GM10248 (cell line): ENCODE data around the gene TGFBR3.
A peak's percentile ranks its signal among the peaks of the same experiment; 100 is the strongest.

Experiments used
- CTCF ChIA-PET: fragments of 300-600 bp; sonication (Branson Sonifier 250); formaldehyde crosslinking; extraction: SDS; loops from one replicate; lab custom pipeline; 2021; ENCODE audit warnings: antibody characterized with exemption; lab: Yijun Ruan, JAX
- POLR2A ChIA-PET: fragments of 350-650 bp; sonication (Branson Sonifier 250); formaldehyde crosslinking; extraction: SDS; loops from one replicate; lab custom pipeline; 2020; ENCODE audit warnings: antibody characterized with exemption; lab: Yijun Ruan, JAX
- DNase-seq: peaks from one replicate; pipeline ENCODE4 v3.0.0; 2012; ENCODE audit errors: extremely low spot score
- TF ChIP-seq, protein P1 (sequence below): IDR thresholded peaks from 2 replicates; pipeline ENCODE4 v1.5.1; 2012; ENCODE audit warnings: mild to moderate bottlenecking, low read depth; ENCODE audit errors: extremely low read depth, missing control alignments, control extremely low read depth

Gene TGFBR3

DNA sequence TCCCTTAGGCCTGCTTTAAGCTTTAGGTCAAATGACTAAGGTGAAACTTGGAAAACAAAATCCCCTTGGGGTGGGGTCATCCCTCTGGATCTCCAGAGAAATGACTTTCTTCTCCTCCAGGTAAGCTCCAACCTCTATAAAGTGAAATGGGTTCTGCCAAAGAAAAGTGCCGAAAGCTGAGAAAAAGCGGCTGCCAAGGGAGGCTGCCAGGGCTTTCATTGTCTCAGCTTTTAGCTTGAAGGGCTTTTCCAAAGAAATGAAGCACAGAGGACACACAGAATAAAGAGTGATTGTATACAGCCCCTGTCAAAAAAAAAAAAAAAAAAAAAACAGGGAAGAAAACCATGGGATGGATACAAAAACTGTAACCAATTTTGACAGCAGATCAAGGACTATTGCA lies 126.9 kb downstream of the TGFBR3 start:
- TF ChIP-seq, protein P1, sequence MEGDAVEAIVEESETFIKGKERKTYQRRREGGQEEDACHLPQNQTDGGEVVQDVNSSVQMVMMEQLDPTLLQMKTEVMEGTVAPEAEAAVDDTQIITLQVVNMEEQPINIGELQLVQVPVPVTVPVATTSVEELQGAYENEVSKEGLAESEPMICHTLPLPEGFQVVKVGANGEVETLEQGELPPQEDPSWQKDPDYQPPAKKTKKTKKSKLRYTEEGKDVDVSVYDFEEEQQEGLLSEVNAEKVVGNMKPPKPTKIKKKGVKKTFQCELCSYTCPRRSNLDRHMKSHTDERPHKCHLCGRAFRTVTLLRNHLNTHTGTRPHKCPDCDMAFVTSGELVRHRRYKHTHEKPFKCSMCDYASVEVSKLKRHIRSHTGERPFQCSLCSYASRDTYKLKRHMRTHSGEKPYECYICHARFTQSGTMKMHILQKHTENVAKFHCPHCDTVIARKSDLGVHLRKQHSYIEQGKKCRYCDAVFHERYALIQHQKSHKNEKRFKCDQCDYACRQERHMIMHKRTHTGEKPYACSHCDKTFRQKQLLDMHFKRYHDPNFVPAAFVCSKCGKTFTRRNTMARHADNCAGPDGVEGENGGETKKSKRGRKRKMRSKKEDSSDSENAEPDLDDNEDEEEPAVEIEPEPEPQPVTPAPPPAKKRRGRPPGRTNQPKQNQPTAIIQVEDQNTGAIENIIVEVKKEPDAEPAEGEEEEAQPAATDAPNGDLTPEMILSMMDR: no peak
- DNase-seq: no peak
- CTCF ChIA-PET: interaction anchor here (0.9 to 1.7 kb wide), 7 partner anchors 7 to 50 kb away, joined by 3 to 6 read pairs (median 4); no protein-coding TSS in a partner anchor
- POLR2A ChIA-PET: no interaction called here

DNA sequence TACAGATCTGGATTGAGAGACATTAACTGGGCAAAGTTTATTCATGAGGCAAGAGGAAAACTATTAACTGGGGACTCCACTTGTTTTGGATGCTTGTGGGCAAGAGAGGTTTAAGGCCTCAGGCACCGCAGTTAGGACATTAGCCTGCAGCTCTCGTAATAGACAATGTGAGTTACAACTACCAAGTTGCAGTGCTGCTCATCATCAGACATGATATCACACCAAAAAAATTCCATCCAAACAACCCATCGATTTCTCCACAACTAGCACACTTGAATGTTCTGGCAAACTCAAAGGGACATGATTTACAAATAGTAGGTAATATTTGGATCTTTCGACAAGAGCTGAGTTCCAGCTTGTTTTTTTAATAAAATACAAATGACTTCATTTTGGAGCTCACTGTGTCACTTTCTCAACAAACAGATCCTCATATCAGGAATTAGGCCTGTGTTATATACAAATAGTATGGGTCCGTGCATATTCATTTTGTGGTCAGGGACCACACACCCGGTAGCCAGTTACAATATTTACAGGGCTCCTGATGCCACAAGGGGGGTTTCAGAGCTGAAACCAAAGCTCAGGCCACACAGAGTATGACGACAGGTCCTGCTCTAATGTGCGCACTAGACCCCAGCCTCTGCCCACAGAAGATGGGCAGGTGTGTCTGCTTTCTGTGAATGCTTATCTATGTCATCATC lies 128.0 kb downstream of the TGFBR3 start:
- ChIA-PET POLR2A (no interaction called here), CTCF (interaction anchor here (0.8 to 1.7 kb wide), 6 partner anchors 9 to 160 kb away, joined by 3 to 5 read pairs (median 4); no protein-coding TSS in a partner anchor)
- no peak for DNase-seq
- TF ChIP-seq, protein P1: no peak

DNA sequence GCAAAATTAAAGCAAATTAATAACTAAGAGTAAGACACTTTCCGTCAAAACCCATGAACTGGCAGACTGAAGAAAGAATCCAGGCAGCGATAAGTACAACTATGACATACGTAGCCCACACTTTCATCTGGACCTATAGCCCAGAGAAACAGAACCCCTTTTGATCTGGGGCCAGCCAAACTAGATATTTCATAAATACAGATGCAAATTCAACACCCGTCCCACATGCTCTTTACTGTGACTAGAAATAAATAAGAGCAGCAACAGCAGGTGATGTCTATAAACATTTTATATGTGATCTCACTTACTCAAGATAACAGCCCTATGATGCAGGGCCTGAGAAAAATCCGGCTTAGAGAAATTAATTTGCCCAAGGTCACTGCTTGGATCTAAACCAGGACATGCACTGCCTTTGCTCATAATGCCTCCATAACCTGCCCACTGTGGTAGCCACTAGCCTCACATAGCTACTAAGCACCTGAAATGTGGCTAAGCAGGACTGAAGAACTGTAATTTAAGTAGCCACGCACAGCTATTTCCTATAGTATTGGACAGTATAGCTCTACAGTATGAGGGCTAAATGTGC lies 130.2 kb downstream of the TGFBR3 start:
- TF ChIP-seq, protein P1: no peak
- no peak for DNase-seq
- CTCF ChIA-PET: interaction anchor here (1.0 to 1.4 kb wide), 2 partner anchors 9 to 43 kb away, joined by 3 to 6 read pairs; no protein-coding TSS in a partner anchor
- POLR2A ChIA-PET: no interaction called here

DNA sequence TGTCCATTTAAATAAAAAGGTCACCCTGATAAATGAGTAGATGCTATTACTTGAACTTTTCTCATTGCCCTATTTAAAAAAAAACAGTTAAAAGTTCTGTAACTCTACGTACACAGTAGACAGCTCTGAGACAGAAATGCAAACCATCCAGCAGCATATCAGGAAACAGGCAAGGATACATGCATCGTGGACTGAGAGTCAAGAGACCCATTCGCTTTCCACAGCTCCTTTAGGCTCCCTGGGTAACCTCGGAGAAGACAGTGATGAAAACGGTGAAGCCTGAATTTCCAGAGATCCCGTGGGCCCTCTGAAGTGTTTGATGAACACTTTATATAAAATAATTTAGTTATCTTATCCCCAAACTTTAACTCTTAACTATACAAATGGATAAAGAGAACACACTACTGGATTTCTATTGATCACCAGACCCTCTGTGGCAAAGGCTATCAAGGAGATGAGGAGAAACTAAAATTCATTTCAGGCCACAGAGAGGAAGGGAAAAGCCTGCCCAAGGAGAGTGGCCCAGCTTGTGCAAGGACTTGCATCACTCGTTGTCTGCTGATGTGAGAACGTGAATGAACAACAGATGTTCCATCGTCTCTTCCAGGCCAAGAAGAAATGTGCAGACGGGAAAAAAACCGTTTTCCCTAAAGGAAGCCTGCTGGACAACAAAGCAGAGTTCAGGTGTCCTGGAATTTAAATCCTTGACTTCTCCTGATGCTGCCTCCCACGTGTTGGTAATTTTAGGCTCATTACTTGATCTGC lies 131.0 kb downstream of the TGFBR3 start:
- ChIA-PET POLR2A (no interaction called here), CTCF (interaction anchor here (1.0 to 1.4 kb wide), 3 partner anchors 12 to 129 kb away, joined by 3 to 6 read pairs (median 5); no protein-coding TSS in a partner anchor)
- no peak for DNase-seq
- TF ChIP-seq, protein P1: no peak

DNA sequence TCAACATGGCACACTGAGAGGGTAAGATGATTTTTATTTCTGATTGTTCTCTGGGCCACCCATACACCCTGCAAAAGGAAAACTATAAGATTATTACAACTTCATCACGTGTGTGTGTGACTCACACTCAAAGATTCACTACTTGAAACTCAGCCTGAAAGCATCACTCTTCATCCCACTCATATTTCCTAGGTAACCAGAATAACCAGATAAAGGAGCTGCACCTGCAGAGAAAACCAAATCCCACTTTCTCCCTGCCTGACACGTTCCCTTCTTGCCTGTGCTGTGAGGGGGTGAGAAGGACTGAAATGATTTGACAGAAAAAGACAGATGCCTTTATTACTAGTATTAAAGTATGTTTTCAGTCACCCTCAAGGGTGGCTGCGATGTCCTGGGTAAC lies 131.6 kb downstream of the TGFBR3 start:
- ChIA-PET CTCF (interaction anchor here (1.0 to 1.4 kb wide), 3 partner anchors 13 to 130 kb away, joined by 3 to 6 read pairs (median 5); no protein-coding TSS in a partner anchor), POLR2A (no interaction called here)
- DNase-seq: peak; percentile 37
- TF ChIP-seq, protein P1: no peak

DNA sequence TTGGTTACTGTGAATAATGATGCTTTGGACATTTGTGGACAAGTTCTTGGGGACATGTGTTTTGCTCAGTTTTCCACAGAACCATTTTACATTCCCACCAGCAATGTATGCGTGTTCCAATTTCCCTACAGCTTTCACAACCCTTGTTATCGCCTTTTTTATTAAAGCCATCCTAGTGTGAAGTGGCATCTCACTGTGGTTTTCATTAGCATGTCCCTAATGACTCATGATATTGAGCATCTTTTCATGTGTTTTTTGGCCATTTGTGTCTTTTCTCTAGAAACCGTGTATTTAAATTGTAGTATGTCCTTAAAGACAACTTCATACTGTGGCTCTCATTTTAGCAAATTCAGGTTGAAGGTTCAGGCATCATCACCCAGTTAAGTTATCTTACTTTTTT lies 132.1 kb downstream of the TGFBR3 start:
- POLR2A ChIA-PET: no interaction called here

More for the DNA sequence above, 132.1 kb downstream of the TGFBR3 start:
- no peak for DNase-seq
- CTCF ChIA-PET: interaction anchor here (1.4 kb wide), 1 partner anchor 130 kb away, joined by 5 read pairs; no protein-coding TSS in a partner anchor
- TF ChIP-seq, protein P1: no peak
